Psoas muscle (tissue), 8 donors: ENCODE results near the gene C11orf58. TPM values are rescaled to one million over a fixed set of nuclear protein-coding genes. Genes with fewer than 3 reads are reported as not detected.

Experiments used
- ATAC-seq, 4 donors: fragments of 200-7000 bp; cut with Tn5 transposase; one replicate each; pipeline ENCODE4 v1.9.1; 2020; ENCODE audit warnings: moderate library complexity in 3 of 4, mild to moderate bottlenecking in 2 of 4
- DNase-seq, 2 donors: peaks; one replicate each; pipeline ENCODE4 v3.0.0-alpha.2; 2020
- H3K27ac ChIP-seq: fragments of 200-600 bp; one replicate; pipeline ENCODE4 v1.8.0; 2022
- H3K27me3 ChIP-seq, 3 donors: fragments of 200-600 bp in 1 of 3; one replicate each; pipeline versions ENCODE4 v1.6.1 to v1.8.0; 2013 to 2022; ENCODE audit warnings: low read length in 2 of 3, mild to moderate bottlenecking in 2 of 3, moderate library complexity in 1 of 3; ENCODE audit not compliant: insufficient read depth in 3 of 3
- H3K36me3 ChIP-seq, 2 donors: fragments of 200-600 bp in 1 of 2; one replicate each; pipeline versions ENCODE4 v1.6.1 to v1.8.0; 2013 to 2022; ENCODE audit warnings: low read depth in 1 of 2, mild to moderate bottlenecking in 1 of 2, moderate library complexity in 1 of 2; ENCODE audit not compliant: insufficient read depth in 1 of 2
- H3K4me1 ChIP-seq: fragments of 200-600 bp; one replicate; pipeline ENCODE4 v1.8.0; 2022
- H3K4me3 ChIP-seq: fragments of 200-600 bp; one replicate; pipeline ENCODE4 v1.8.0; 2022; ENCODE audit warnings: mild to moderate bottlenecking
- H3K9me3 ChIP-seq: fragments of 200-600 bp; one replicate; pipeline ENCODE4 v1.8.0; 2022
- WGBS, 3 donors: extraction: QIAGEN DNeasy Blood & Tissue Kit; methylation state at CpG; one replicate each; pipeline versions ENCODE4 v1.1.6 to v1.1.7; 2013; 5-methylcytosine and 5-hydroxymethylcytosine counted together
- intact Hi-C, 2 donors: fragments of 100-400 bp; cut with DNase I; formaldehyde crosslinking; loops; one replicate each; pipeline versions ENCODE4 v1.11.0 to v1.14.2; 2022
- polyA plus RNA-seq, 3 donors: library from polyadenylated mRNA; stranded (reverse); fragments of 200-250 nt; gene quantifications; one replicate each; pipeline ENCODE4 v1.2.3, GENCODE V29; 2013
- total RNA-seq, 4 donors: library from RNA; stranded (reverse); fragmentation: NEBNext Ultra II Directional in 2 of 4; extraction: Animal tissue kit (Norgen Biotek cat#: 25700) in 2 of 4; gene quantifications; one replicate each; pipeline versions ENCODE4 v1.2.1 to v1.2.4, GENCODE V29; 2021 to 2023
- TF ChIP-seq, protein P1 (sequence below): fragments of 200-600 bp; IDR thresholded peaks from one replicate; pipeline ENCODE4 v1.8.0; 2022; ENCODE audit warnings: antibody characterized with exemption
- donor health status: healthy with polysubstance abuse.
- donor health status: DM: no; HTN: no; CAD: no; lungs with moderate emphysema.
- donor health status: Bipolar disorder and iron deficiency.
- donor health status: healthy.
- donor health status: DM: yes; HTN: yes; CAD: no.
- donor health status: DM: no; HTN: no; CAD: no.
- donor health status: DM: no; HTN: no; CAD: no.
- donor health status: DM: yes; HTN: yes; CAD: no.

Gene C11orf58
- total and polyA plus RNA-seq, 7 donors: 80.7 to 218 (median 92.2) TPM

DNA sequence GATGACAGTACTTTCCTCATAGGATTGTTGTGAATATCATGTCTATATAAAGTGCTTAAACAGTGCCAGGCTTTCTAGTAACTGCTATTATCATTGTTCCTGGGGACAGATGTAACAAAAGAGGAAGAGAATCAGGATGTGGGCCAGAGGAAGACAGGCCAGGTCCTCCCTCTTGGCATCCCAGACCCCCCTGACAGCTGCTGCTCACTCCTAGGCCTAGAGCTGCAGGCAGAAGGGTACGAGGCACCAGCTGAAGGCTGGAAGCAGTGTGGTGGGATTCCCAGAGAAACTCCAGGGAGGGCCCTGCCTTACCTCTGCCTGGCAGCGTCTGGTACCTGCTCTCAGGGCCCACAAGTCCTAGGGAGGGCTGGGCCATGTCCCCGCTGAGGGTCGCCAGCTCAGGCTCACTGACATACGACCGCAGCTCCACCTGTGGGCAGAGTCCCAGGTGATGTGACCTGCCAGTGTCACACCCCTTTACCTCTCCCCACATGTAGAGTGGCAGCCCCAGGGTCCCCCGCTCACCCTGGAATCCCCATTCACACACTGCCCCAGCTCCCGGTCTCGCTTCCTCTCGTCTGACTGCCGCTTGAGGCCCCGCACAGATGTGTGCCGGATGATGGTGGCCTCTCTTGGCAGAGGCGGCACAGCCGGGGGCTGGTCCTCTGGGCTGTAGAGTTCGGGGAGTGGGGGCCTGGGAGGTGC, 52.2 kb downstream of the C11orf58 start:
- no peak for ATAC-seq
- Histone ChIP-seq H3K36me3 (no peaks in the 10 kb centered on the region), H3K27me3 (no peaks in the 10 kb centered on the region), H3K9me3 (no peaks in the 10 kb centered on the region), H3K4me1 (peaks cover 9% of the 10 kb centered on the region), H3K27ac (no peak overlapping the region), H3K4me3 (no peak overlapping the region)
- intact Hi-C loops: no loop called here
- 86 to 87% (median 87%) methylated on average over 16 of the region's 16 CpGs for WGBS, 3 donors
- TF ChIP-seq, protein P1, sequence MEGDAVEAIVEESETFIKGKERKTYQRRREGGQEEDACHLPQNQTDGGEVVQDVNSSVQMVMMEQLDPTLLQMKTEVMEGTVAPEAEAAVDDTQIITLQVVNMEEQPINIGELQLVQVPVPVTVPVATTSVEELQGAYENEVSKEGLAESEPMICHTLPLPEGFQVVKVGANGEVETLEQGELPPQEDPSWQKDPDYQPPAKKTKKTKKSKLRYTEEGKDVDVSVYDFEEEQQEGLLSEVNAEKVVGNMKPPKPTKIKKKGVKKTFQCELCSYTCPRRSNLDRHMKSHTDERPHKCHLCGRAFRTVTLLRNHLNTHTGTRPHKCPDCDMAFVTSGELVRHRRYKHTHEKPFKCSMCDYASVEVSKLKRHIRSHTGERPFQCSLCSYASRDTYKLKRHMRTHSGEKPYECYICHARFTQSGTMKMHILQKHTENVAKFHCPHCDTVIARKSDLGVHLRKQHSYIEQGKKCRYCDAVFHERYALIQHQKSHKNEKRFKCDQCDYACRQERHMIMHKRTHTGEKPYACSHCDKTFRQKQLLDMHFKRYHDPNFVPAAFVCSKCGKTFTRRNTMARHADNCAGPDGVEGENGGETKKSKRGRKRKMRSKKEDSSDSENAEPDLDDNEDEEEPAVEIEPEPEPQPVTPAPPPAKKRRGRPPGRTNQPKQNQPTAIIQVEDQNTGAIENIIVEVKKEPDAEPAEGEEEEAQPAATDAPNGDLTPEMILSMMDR: no peak
- DNase-seq: no peak

DNA sequence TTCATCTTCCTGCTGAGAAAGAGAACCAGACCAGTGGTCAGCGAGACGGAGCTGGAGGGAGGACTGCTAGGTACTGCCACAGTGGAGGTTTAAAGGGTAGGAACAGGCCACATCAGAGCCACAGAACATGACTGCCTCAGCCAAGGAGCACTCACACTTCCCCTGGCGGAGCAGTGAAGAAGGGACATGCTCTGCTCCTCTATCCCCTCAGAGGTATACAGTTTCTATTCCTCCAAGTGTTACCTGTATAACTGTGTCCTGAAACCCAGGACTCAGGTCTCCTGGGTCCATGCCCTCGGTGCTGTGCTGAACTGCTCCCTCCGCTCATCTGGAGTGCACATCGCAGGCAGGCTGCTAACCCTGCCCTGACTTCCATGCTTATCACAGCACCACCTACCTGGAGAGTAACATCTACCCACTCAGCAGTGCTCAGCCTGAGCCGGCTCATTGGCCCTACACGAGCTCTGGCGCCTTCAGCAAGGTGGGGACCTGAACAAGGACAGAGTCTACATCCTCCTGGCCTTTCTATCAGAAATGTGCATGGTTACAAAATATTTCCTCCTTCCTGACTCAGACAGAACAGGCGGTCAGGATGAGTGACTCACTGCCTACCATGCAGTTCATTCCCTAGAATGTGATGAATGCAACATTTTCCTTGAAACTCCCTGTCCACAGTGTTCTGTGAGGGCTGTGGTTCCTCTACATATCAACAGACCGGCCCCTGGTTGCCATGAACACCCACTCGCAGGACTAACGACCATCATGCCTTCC, 52.9 kb downstream of the C11orf58 start:
- 78 to 79% (median 78%) methylated on average over 13 of the region's 13 CpGs for WGBS, 3 donors
- Histone ChIP-seq H3K9me3 (no peaks in the 10 kb centered on the region), H3K27ac (no peak overlapping the region), H3K36me3 (no peaks in the 10 kb centered on the region), H3K4me1 (peaks cover 6% of the 10 kb centered on the region), H3K27me3 (no peaks in the 10 kb centered on the region), H3K4me3 (no peak overlapping the region)
- DNase-seq (peak in 1 of 2 donors; percentile 38), ATAC-seq (peak; percentile 19 to 52 (median 36))
- TF ChIP-seq, protein P1: no peak
- intact Hi-C loops: no loop called here

DNA sequence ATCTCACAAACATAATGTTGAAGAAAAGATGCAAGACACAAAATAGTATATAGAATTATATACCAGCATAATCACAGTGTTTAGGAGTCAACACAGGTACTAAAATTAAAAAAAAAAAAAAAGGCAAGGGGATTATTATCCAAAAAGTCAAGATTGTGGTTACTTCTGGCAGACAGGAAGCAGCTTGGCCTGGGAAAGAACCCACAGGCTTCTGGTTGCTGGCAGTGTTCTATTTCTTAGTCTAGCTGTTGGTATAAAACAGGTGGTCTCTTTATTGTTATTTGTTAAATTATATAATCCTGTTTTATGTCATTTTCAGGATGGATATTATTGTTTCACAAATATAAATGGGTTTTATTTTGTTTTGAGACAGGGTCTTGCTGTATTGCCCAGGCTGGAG, 54.0 kb downstream of the C11orf58 start:
- DNase-seq (no peak), ATAC-seq (no peak)
- Histone ChIP-seq H3K27me3 (no peaks in the 10 kb centered on the region), H3K4me3 (no peak overlapping the region), H3K9me3 (no peaks in the 10 kb centered on the region), H3K4me1 (peaks cover 6% of the 10 kb centered on the region), H3K27ac (no peak overlapping the region), H3K36me3 (no peaks in the 10 kb centered on the region)
- TF ChIP-seq, protein P1: no peak
- intact Hi-C loops: no loop called here

DNA sequence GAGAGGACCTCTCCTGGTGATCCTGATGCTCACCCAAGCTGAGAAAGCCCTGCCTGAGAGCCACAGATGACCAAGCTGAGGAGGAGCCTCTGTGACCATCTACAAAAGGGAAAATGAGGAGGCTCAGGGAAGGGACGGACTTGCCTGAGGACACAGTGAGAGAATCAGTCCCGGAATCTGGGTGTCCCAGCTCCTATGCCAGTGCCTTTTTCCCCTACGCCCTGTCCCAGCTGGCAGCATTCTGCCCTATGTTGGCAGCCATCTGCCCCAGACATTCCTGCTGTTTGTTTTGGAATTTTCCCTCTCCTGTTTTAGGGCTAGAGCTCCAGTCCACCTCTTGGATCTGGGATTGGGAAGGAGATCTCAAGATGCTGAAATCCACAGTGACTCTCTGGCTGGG, 54.6 kb downstream of the C11orf58 start:
- Histone ChIP-seq H3K36me3 (no peaks in the 10 kb centered on the region), H3K4me3 (no peak overlapping the region), H3K27ac (no peak overlapping the region), H3K4me1 (peaks cover 6% of the 10 kb centered on the region), H3K9me3 (no peaks in the 10 kb centered on the region), H3K27me3 (no peaks in the 10 kb centered on the region)
- no peak for DNase-seq
- WGBS, 3 donors: 46 to 67% (median 52%) methylated on average over 3 of the region's 3 CpGs
- no peak for ATAC-seq
- TF ChIP-seq, protein P1: no peak
- intact Hi-C loops: no loop called here
